MV-4-11 (cell line): ENCODE measurements around the gene PAPLN.
"Not testable (repeated sequence)": the region's sequence is repeated elsewhere in the genome, so short reads cannot be mapped to it uniquely, and the experiment has no call there.

Source experiments
- DNase-seq: peaks from one replicate; lab custom pipeline; 2025; lab: John Stamatoyannopoulos, UW

Gene PAPLN

GRCh38 chr14:73237219-73237785 is at the start of gene PAPLN:
Gene PAPLN (plus strand): TSS chr14:73237506. CDS start chr14:73239779, 2,273 bp downstream.
- DNase-seq = no peak

- peak; percentile 18 for DNase-seq
Observed at GRCh38 chr14:73188501-73188911, 48.8 kb upstream of the PAPLN start.

GRCh38 chr14:73189651-73190050 is 47.7 kb upstream of the PAPLN start:
- DNase-seq = no peak

DNA sequence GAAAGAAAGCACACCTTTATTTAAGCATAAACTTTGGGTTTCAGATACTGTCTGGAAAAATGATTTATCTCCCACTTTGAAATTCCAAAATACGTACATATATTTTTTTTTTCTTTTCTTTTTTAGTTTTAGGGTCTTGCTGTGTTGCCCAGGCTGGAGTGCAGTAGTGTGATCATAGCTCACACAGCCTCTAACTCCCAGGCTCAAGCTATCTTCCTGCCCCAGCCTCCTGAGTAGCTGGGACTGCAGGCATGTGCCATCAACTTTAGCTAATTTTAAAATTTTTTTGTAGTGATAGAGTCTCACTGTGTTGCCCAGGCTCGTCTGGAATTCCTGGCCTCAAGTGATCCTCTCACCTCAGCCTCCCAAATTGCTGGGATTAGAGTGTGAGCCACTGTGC is 45.9 kb upstream of the PAPLN start:
- DNase-seq = no peak

GRCh38 chr14:73194306-73194705 is 43.0 kb upstream of the PAPLN start:
- DNase-seq = not testable (repeated sequence)

DNA sequence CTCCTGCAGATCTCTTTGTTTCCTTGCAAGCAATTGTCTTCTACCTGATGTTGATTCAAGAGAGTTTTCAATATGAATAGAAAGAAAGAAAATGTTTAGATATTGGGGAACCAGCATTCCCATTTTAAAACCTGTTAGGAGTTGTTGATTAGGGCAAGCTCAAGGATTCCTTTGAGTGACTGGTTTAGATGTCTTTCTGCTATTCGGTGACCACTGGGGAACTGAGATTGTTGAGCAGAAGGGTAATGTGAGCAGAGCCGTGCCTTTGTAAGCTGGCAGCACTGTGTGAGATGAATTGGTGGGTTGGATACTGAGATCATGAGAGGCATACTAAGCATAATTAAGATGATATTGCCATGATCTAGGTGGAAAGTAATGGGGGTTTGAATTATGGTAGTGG is 39.1 kb upstream of the PAPLN start:
- DNase-seq = no peak

DNA sequence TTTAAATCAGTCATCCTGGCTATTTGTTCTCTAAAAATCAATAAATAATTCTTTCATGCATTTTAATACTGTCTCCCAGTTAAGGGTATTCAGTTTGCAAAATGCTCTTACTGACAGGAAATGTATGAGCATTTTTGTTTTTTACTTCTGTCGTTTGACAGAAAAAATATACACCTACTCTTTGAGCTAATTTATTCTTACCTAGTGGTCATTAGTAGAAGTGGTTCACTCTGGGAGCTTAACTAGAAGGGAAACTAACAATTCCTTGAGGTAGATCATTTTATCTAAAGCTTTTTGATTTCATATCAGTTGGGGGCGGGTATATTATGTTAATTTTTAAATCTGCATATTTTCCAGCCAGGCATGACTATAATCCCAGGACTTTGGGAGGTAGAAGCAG is 33.8 kb upstream of the PAPLN start:
- no peak for DNase-seq

- DNase-seq = no peak
Observed at GRCh38 chr14:73207615-73208014, 29.7 kb upstream of the PAPLN start.

DNA sequence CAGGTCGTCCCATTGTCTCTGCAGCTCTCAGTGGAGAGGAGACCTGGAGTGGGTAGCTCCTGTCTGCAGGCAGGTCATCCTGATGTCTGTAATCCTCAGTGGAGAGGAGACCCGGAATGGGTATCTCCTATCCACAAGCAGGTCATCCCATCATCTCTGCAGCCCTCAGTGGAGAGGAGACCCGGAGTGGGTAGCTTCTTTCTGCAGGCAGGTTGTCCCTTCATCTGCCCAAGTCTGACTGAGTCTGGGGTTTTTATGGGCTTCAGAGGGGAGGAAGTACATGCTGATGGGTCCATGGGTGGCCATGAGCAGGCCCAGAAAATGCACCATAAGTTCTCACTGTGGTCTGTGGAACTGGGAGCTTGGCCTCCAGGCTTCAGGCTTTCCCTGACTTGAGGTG is 28.9 kb upstream of the PAPLN start:
- no peak for DNase-seq

DNA sequence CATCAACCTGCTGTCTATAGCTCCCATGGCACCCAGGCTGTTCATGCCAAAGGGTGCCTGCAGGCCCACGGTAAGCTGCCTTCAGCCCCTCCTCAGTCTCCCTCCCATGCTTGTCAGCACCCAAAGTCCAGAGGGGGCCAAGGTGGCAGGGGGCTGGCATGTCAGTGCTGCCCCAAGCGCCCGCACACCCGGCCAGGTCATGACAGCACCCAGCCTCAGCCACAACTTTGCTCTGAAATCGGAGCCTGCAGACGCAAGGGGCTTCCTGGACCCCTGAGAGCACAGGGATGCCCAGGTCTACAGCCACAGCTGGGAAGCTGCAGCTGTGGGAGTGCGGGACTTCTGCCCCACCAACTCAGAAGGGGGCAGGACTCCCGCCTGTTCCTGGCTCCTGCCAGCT is 28.5 kb upstream of the PAPLN start:
- no peak for DNase-seq

GRCh38 chr14:73209953-73210352 is 27.4 kb upstream of the PAPLN start:
- no peak for DNase-seq

DNA sequence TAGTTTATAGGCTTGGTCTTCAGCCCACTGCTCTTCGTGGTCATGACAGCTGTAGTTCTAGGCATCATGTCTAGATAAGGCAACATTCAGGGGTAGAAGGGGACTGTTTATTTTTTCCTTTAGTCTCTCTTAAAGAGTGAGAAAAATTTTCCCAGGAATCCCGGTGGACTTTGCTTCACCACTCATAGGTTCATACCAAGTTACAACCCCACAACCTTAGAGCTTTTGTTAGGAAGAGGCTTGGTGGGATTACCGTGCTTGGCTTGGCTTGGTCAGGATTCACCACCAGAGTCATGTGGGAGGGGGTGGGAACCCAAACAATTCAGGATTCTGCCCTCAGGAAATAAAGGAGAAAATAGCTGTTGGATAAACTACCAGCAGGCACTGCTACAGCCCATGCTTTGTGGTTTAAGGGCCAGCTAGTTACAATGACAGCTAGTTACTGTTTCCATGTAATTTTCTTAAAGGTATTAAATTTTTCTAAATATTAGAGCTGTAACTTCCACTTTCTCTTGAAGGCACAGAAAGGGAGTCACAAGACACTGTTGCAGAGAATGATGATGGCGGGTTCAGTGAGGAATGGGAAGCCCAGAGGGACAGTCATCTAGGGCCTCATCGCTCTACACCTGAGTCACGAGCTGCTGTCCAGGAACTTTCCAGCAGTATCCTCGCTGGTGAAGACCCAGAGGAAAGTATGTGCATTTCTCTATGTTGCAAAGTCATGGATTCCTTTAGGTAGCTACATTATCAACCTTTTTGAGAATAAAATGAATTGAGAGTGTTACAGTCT is 25.9 kb upstream of the PAPLN start:
- no peak for DNase-seq

DNA sequence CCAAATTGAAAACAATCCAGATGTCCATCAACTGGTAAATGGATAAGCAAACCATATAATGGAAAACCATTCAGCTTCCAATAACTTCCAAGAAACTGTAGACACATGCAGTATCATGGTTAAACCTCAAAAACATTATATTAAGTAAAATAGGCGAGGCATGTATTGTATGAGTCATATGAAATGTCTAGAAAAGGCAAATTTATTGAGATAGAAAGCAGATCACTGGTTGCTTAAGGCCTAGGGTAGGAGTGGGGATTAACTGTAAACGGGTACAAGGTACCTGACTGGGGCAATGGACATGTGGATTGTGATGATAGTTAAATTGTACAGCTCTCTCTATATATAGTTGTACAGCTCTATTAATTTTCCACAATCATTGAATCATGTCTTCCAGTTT is 21.3 kb upstream of the PAPLN start:
- no peak for DNase-seq

GRCh38 chr14:73217411-73217810 is 19.9 kb upstream of the PAPLN start:
- DNase-seq = no peak

- DNase-seq = no peak
Observed at GRCh38 chr14:73220061-73220460, 17.2 kb upstream of the PAPLN start.

- DNase-seq = no peak
Observed at GRCh38 chr14:73220634-73221033, 16.7 kb upstream of the PAPLN start.

DNA sequence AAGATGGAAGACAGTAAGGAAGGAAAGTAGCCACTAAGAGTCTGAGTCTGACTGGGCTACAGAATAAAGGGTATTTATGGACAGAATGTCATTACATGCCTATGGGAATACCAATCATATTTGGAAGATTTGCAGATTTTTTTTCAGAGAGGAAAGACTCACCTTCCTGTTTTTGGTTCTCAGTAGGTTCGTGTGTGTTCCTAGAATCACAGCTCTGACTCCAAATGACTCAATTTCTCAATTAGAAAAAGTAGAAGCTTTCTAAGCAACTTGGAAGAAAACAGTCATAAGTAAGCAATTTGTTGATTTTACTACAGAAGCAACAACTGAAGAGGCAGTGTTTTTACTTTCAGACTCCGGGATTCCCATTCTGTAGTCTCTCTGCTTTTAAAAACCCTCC is 15.4 kb upstream of the PAPLN start:
- no peak for DNase-seq

- DNase-seq = no peak
Observed at GRCh38 chr14:73223049-73223448, 14.3 kb upstream of the PAPLN start.

GRCh38 chr14:73225496-73225895 is 11.8 kb upstream of the PAPLN start:
- DNase-seq = no peak

GRCh38 chr14:73227812-73228781 is 9.2 kb upstream of the PAPLN start:
- DNase-seq = no peak

DNA sequence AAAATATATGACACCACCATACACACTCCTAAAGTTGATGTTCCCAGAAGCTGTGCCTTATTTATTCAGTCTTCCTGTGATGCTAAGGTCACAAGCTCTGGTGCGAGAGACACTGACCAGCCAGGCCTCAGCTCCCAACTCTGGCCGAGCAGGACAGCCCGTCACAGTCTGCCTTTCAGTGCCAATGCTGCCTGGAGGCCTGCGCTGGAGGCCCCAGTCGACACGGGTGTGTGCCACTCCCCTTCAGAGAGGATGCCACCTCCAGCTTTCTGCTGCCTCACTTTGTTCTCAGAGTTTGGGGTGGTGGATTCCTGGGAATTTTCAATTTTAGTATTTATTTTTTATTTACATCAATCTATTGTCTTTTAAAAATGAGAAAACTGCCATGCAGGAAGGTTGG is 7.3 kb upstream of the PAPLN start:
- DNase-seq = no peak

DNA sequence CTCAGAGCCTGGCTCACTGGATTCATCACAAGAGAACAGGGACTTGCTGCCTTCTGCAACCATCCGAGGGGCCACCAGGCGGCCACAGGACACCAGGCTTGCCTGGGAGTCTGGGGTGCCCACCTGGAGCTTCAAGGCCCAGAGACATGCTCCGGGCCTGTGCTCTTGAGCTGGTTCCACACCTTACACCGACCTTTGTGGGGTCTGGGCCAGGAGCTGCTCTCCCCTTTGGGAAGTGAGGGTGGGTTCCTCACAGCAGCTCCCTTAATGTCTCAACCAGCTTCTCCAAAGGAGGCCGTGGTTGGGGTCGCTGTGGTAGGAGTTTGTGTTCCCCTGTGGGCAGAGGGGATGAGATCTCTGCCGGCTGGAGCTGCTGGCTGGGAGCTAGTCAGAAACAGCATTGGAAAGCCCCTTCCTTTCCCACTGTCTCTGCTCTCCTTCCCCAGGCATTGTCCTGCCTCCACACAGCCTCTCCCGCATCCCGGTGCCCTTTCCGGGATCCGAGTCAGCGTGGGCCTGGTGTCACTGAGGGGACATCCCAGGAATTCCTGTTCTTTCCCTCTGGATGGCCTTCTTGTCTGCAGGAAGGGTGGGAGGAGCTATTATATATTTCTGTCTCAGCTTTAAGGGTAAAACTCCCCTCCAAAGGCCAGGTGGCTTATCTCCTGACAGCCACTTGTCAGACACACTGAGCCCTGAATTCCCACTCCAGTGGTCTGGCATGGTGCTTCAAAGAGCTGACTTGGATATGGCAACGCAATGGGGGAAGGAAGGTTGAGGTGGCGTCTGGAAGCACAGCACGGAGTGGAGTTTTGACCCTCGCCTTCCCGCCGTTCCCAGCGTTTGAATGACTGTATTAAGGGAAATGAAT is 5.1 kb upstream of the PAPLN start:
- no peak for DNase-seq
